ENCODE data around the gene B9D1. TPM values are rescaled to one million over a fixed set of nuclear protein-coding genes. Genes with fewer than 3 reads are reported as not detected.

B9D1 gene
- total RNA-seq, 2 donors from 2014 or later: 18.7 to 24.6 TPM

- DNase-seq (ENCODE audit: low spot score): no peak
- TF ChIP-seq CTCF (IDR thresholded peaks at IDR 0.05): no peak
- no peak overlapping the region for H3K27ac ChIP-seq
- no peaks in the 10 kb centered on the region for H3K27me3 ChIP-seq
- H3K36me3 ChIP-seq: no peaks in the 10 kb centered on the region
- H3K4me1 ChIP-seq: peaks cover 0 to 18% of the 10 kb centered on the region in 2 donors
- no peak overlapping the region for H3K4me3 ChIP-seq
- no peaks in the 10 kb centered on the region for H3K9me3 ChIP-seq
Measured at GRCh38 chr17:19409066-19409465, 46.5 kb upstream of the B9D1 start.

GRCh38 chr17:19408346-19408710 is 45.8 kb upstream of the B9D1 start:
- Histone ChIP-seq H3K27me3 (no peaks in the 10 kb centered on the region), H3K9me3 (no peaks in the 10 kb centered on the region)

GRCh38 chr17:19407601-19408345 is 45.2 kb upstream of the B9D1 start:
- H3K9me3 ChIP-seq: no peaks in the 10 kb centered on the region
- no peak for TF ChIP-seq CTCF (IDR thresholded peaks at IDR 0.05)
- DNase-seq (ENCODE audit: low spot score): no peak
- peaks cover 0 to 18% of the 10 kb centered on the region in 2 donors for H3K4me1 ChIP-seq
- no peaks in the 10 kb centered on the region for H3K27me3 ChIP-seq
- H3K4me3 ChIP-seq: no peak overlapping the region
- H3K27ac ChIP-seq: no peak overlapping the region
- no peaks in the 10 kb centered on the region for H3K36me3 ChIP-seq

More at GRCh38 chr17:19408346-19408710, 45.8 kb upstream of the B9D1 start:
- DNase-seq (ENCODE audit: low spot score): no peak
- H3K4me3 ChIP-seq: no peak overlapping the region
- H3K27ac ChIP-seq: no peak overlapping the region
- no peak for TF ChIP-seq CTCF (IDR thresholded peaks at IDR 0.05)
- no peaks in the 10 kb centered on the region for H3K36me3 ChIP-seq
- peaks cover 0 to 18% of the 10 kb centered on the region in 2 donors for H3K4me1 ChIP-seq

- no peak overlapping the region for H3K4me3 ChIP-seq
- H3K36me3 ChIP-seq: no peaks in the 10 kb centered on the region
- no peak overlapping the region for H3K27ac ChIP-seq
- no peaks in the 10 kb centered on the region for H3K9me3 ChIP-seq
- H3K4me1 ChIP-seq: no peaks in the 10 kb centered on the region
- no peaks in the 10 kb centered on the region for H3K27me3 ChIP-seq
- no peak for DNase-seq (ENCODE audit: low spot score)
- TF ChIP-seq CTCF (IDR thresholded peaks at IDR 0.05): no peak
Measured at GRCh38 chr17:19405114-19405513, 42.6 kb upstream of the B9D1 start.

DNA sequence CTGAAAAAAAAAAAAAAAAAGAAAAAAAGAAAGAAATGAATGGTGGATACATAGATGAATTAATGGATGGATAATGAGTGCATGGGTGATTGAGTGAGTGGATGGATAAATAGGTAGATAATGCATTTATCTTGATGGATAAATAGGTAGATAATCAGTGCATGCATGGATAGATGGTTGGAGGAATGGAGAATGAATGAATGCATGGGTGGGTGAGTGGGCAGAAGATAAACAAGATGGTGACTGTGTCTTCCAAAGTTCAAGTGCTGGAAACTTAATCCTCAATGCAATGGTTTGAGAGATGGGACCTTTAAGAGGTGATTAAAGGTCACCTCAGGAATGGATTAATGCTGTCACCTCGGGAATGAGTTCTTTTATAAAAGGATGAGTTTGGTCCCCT is 41.7 kb upstream of the B9D1 start:
- H3K36me3 ChIP-seq: no peaks in the 10 kb centered on the region
- no peak for DNase-seq (ENCODE audit: low spot score)
- H3K27me3 ChIP-seq: no peaks in the 10 kb centered on the region
- peaks cover 0 to 1% of the 10 kb centered on the region in 2 donors for H3K4me1 ChIP-seq
- H3K9me3 ChIP-seq: no peaks in the 10 kb centered on the region
- TF ChIP-seq CTCF (IDR thresholded peaks at IDR 0.05): no peak
- no peak overlapping the region for H3K4me3 ChIP-seq
- no peak overlapping the region for H3K27ac ChIP-seq

DNA sequence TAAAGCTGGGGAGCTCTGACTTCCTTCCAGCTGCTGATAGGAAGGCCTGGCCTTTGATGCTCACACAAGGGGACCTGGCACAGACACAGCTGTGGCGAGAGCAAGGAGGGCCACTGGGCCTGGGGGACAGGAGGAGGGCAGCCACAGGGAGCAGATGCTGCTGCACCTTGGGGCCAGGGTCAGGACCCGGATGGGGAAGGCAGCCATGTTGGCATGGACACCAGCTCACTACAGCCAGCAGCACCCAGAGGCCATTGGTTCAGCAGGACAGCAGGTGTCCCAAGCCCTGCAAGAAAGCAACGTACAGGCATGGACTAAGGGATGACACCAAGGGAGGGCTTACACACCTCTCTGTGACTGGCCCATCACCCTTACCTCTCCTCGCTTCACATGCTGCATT is 40.5 kb upstream of the B9D1 start:
- no peaks in the 10 kb centered on the region for H3K27me3 ChIP-seq
- peaks cover 0 to 14% of the 10 kb centered on the region in 2 donors for H3K4me1 ChIP-seq
- H3K4me3 ChIP-seq: no peak overlapping the region
- no peak for TF ChIP-seq CTCF (IDR thresholded peaks at IDR 0.05)
- no peak for DNase-seq (ENCODE audit: low spot score)
- no peaks in the 10 kb centered on the region for H3K36me3 ChIP-seq
- no peak overlapping the region for H3K27ac ChIP-seq
- H3K9me3 ChIP-seq: no peaks in the 10 kb centered on the region
